DMS153 treated with DMSO at 0.1 percent for 48 hours (cell line): ENCODE results near the gene CTSH.
"Not testable (repeated sequence)": the region's sequence is repeated elsewhere in the genome, so short reads cannot be mapped to it uniquely, and the experiment has no call there.

Experiments
- DNase-seq: peaks from one replicate; lab custom pipeline; 2025; ENCODE audit not compliant: unreplicated experiment; lab: John Stamatoyannopoulos, UW

The CTSH gene

DNA sequence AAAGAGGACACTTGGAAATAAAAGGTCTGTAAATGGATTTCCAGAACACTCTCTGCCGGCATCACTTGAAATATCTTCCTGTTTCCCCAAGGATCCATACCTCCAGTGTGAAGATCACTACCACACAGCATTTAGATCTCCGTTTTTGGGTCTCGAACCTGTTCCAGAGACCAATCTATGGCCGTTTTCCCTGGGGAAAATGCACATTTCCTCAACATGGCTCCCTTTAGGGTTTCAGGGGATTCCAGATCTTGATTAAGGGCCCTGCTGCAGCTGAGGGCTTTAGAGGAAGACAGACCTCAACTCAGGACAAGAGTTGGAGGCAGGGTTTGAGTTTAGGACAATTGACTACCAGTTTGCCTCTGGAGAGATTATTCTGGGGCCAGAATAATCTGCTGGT, 2.1 kb downstream of the CTSH start:
- DNase-seq, result no peak

DNA sequence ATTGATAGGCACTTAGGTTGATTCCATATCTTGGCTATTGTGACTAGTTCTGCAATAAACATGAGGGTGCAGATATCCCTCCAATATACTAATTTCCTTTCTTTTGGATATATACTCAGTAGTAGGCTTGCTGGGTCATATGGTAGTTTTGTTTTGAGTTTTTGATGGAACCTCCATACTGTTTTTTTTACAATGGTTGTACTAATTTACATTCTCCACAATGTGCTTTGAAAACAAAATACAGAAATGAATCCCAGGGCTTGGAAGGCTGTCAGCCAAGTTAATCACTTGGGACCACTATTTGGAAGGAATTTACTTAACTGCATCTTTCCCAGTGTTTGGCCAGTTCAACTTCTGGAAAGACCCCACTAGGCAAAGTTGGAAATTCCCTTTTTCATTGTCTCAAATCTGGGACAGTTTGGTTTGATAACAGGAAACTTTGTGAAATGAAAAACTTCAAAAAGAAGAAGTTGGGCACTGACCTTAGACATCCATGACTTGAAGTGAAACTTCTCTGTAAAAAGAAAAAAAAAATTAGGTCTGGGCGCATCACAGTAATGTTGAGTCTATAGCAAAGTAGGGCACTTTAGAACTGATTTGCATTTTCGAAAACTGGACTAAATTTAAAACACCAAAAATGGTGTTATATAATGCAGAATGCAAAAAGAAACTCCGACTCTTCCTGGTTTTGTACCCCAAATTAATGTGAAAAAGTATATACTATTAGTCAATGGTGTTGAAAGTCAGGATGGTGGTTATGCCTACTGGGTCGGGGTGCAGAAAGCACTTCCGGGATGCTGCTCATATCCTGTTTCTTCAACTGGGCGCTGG, 6.0 kb downstream of the CTSH start:
- no peak for DNase-seq

DNA sequence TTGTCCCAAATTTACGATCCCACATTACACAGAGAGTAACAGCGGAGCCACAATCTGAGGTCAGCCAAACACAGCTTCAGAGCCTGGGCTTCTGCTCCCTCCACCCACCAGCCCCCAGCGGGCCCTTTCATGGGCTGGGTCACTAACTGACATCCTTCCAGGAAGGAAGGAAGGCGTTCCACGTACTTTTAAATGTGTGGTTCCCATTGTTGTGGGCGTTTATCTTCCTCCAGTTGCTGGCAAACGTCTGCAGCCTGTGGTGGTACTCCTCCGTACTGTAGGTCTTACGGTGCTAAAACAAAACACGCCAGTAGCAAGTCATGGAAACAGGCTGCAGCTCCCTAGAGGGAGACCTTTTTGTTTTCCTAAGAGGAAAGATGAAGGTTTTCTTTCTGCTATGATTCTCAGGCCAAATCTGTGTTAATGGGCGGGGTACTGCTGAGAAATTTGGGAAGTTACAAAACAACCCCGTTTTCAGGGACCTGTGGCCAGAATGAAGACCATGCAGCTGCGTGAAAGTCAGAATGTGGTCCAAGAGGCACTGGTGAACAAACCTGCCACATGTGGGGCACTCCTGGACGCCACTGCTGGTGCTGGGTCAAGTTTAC, 7.6 kb downstream of the CTSH start:
- DNase-seq, result no peak

GRCh38 chr15:78934655-78935023, 10.2 kb downstream of the CTSH start:
- no peak for DNase-seq

- no peak for DNase-seq
Measured at GRCh38 chr15:78933823-78934654, 10.8 kb downstream of the CTSH start.

DNA sequence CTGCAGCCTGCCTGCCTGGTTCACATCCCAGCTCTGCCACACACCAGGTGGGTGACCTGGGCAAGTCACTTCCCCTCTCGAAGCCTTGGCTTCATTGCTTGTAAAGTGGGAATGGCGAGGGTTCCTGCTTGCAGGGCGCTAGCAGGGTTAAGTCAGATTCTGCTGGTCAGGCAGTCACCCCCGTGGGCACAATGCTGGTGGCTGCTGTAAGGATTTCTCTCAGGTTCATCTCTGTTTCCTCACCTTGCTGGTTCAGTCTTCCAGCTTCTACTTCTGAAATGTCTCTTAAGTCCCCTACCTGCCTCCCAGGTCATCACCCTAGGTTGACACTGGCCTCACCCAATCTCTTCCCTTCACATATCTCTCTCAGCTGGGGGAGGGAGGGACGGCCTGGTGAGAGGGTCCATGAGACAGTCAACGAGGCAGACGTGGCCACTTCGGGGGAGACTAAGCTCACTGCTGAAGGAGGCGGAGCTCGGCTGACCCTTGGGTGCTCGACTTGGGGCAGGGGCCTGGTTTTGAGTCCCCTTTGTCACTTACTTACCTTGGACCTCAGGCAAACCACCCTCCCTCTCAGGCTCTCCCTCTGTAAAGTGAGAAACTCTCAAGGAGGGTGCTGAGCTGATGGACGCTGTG, 11.5 kb downstream of the CTSH start:
- no peak for DNase-seq

GRCh38 chr15:78932258-78932808, 12.5 kb downstream of the CTSH start:
- DNase-seq, result no peak

- no peak for DNase-seq
Measured at GRCh38 chr15:78931439-78932257, 13.2 kb downstream of the CTSH start.

- DNase-seq, result no peak
Measured at GRCh38 chr15:78930577-78931388, 14.1 kb downstream of the CTSH start.

DNA sequence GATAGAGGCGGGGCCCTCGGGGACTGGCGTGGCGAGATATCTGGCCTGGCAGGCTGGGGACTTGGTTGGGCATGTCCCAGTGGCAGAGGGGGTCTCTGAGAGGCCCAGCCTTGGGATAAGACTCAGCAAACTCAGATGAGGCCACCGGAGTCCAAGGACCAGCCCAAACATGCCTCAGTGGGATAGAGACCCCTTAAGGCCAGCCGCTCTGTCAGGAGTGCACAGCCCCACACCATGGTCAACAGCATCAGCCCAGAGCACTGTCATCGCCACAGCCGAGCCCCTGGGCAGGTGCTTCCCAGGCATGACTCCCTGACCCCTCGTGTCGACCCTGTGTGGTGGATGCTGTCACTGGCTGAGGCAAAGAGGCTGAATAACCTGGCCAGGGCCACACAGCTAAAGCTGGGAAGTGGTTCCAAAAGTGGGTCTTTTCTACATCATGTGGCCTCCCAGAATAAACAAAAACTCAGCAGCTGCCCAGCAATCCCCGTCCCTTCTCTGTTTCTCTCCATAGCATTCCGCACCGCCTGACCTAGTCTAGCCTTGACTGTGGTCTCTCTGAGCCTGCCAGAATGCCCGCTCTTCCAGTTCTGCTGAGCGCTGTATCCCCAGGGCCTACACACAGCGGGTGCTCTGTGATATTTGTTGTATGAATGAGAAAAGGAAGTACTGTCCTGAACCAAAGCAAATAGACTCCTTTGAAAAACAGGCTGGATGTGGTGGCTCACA, 15.1 kb downstream of the CTSH start:
- no peak for DNase-seq

DNA sequence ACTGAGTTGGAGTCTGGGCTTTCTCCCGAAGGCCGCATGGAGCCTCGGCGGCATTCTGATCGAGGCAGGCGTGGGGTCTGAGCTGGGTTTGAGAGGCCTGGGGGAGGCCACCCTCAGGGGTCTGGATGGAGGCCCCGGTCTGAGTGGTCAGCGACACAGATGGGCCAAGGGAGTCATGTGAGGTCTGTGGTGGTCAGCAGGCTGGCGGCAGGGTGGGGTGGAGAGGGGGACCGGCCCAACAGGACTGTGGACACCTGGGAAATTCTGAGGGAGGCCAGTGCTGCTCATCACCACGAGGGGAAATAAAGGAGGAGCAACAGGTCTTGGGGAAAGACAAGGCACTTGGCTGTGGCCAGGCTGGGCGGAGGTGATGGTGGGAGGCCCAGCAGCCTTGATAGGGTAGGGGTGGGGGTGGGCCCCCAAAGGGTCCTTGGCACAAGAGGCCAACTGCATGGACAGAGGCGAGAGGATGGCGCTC, 16.2 kb downstream of the CTSH start:
- DNase-seq, result no peak

GRCh38 chr15:78928176-78928575, 16.7 kb downstream of the CTSH start:
- DNase-seq, result not testable (repeated sequence)

- no peak for DNase-seq
Measured at GRCh38 chr15:78927077-78927790, 17.6 kb downstream of the CTSH start.

GRCh38 chr15:78925956-78926743, 18.7 kb downstream of the CTSH start:
- no peak for DNase-seq

GRCh38 chr15:78925076-78925624, 19.7 kb downstream of the CTSH start:
- DNase-seq, result no peak

DNA sequence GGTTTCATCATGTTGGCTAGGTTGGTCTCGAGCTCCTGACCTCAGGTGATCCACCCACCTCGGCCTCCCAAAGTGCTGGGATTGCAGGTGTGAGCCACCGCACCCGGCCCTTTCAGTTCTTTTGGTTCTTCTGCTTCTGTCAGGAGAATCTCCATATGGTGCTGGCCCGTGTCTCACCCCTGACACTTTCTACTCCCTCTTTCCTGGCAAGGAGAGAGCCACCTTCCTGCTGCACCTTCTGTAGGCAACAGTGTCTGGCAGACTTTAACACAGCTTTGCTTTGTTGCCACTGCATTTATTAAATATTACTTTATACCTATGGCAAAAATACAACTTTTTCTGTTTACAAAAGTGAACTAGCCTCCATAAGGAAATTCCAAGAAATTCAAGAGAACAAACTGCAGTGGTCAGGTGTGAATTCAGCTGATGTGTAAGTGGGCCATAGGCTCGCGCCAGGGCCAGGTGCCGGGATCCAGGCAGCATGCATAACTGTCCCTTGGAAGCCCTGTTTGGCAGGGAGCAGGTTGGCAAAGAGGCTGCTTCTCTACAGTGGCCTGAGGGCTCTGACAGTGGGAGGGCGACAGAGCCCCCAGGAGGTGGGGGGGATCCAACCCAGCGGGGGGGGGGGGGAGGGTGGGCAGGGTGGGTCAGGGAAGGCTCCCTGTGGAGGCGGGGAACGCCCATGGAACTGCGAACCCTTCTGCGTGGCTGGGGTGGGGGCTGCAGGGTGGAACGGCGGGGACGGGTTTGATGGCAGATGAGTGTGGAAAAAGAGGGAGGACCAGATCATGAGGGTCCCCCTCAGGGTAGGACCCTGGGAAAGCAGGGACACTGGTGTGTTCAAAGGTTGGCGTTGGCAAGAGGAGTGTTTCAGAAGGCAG, 21.1 kb downstream of the CTSH start:
- no peak for DNase-seq
